ENCODE data around the gene AP1M1.

The AP1M1 gene

GRCh38 chr19:16224293-16225045 lies 26.8 kb downstream of the AP1M1 start:
- DNase-seq (ENCODE audit: low read depth) = no peak
- no peak overlapping the region for H3K4me3 ChIP-seq (ENCODE audit: control insufficient read depth, low read depth, low read length)
- no peak for TF ChIP-seq CTCF (IDR thresholded peaks at IDR 0.05; ENCODE audit: control insufficient read depth, insufficient read depth, low read depth, low read length, missing control alignments)

- TF ChIP-seq CTCF (IDR thresholded peaks at IDR 0.05; ENCODE audit: control insufficient read depth, insufficient read depth, low read depth, low read length, missing control alignments) = no peak
- no peak overlapping the region for H3K4me3 ChIP-seq (ENCODE audit: control insufficient read depth, low read depth, low read length)
- no peak for DNase-seq (ENCODE audit: low read depth)
These were observed 27.8 kb downstream of the AP1M1 start for GRCh38 chr19:16225279-16226183.

- no peak overlapping the region for H3K4me3 ChIP-seq (ENCODE audit: control insufficient read depth, low read depth, low read length)
- no peak for DNase-seq (ENCODE audit: low read depth)
- no peak for TF ChIP-seq CTCF (IDR thresholded peaks at IDR 0.05; ENCODE audit: control insufficient read depth, insufficient read depth, low read depth, low read length, missing control alignments)
These were observed 28.5 kb downstream of the AP1M1 start for GRCh38 chr19:16226184-16226591.

DNA sequence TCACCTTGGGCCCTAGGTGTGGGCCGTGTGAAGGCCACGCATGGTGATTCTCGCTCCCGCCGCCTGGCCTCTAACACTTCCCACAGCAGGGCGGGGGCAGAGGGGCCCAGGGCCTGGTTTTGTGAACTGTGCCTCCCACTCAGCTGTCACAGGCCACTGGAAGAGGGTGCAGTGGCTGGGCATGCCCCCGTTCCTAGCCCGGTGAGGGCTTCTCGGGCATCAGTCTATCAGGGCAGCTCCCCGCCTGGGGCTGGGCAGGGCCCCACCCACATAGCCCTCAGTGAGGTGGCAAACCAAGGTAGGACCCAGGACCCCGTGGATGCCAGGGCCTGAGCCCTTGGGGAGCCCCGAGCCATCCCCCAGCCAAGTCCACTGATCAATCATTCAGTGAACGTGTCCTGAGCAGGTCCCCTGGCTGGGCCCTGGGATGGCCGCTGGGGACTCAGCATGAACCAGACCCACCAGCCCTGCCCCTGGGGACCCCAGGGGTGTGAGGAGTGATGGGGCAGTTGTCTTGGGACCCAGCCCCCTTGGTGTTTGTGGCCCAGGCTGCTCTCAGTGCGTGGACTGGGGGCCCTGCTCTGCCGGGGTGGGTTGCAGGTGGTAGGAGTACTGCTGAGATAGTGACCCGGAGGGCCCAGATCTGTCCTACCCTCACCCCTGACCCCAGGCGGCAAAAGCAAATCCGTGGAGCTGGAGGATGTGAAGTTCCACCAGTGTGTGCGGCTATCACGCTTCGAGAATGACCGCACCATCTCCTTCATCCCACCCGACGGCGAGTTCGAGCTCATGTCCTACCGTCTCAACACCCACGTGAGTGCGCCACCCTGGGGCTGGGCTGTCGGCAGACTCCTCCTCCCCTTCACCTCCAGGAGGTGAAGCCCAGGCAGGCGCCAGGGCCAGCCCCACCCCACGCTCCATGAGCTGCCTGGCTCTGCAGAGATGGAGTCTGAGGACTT lies 29.4 kb downstream of the AP1M1 start:
- no peak overlapping the region for H3K4me3 ChIP-seq (ENCODE audit: control insufficient read depth, low read depth, low read length)
- no peak for DNase-seq (ENCODE audit: low read depth)
- TF ChIP-seq CTCF (IDR thresholded peaks at IDR 0.05; ENCODE audit: control insufficient read depth, insufficient read depth, low read depth, low read length, missing control alignments) = no peak

- TF ChIP-seq CTCF (IDR thresholded peaks at IDR 0.05; ENCODE audit: control insufficient read depth, insufficient read depth, low read depth, low read length, missing control alignments) = no peak
- no peak overlapping the region for H3K4me3 ChIP-seq (ENCODE audit: control insufficient read depth, low read depth, low read length)
- no peak for DNase-seq (ENCODE audit: low read depth)
These were observed 30.3 kb downstream of the AP1M1 start for GRCh38 chr19:16227837-16228636.

Data from AG09309 (cell line).